PFSK-1 (cell line): Measurements from ENCODE around the gene MRM1.

Experiments used
- FOXP2 ChIP-seq: optimal IDR thresholded peaks from 2 replicates; pipeline ENCODE3; 2011; ENCODE audit warnings: borderline replicate concordance, control low read depth, inconsistent platforms; ENCODE audit not compliant: insufficient read depth; ENCODE audit errors: extremely low read length, extremely low read depth
- POLR2AphosphoS5 ChIP-seq: IDR thresholded peaks from 2 replicates; pipeline ENCODE4 v1.6.1; 2012; ENCODE audit warnings: low read depth, mild to moderate bottlenecking, control low read depth, low read length, moderate library complexity
- SIN3A ChIP-seq: IDR thresholded peaks from 2 replicates; pipeline ENCODE4 v1.6.1; 2012; ENCODE audit warnings: mild to moderate bottlenecking, low read length, moderate library complexity, borderline replicate concordance; ENCODE audit not compliant: insufficient read depth
- TAF1 ChIP-seq: IDR thresholded peaks from 2 replicates; pipeline ENCODE4 v1.6.1; 2012; ENCODE audit warnings: low read length, control low read depth, borderline replicate concordance; ENCODE audit not compliant: insufficient read depth
- TF ChIP-seq, protein P1 (sequence below), 2 experiments: IDR thresholded peaks; 2 replicates each; pipeline versions ENCODE4 v1.6.1 to v1.8.0; 2011 to 2012; ENCODE audit warnings: low read depth in 2 of 2, low read length in 2 of 2, control low read depth in 1 of 2, inconsistent platforms in 1 of 2, mild to moderate bottlenecking in 1 of 2, moderate library complexity in 1 of 2; ENCODE audit not compliant: insufficient read depth in 1 of 2

The MRM1 gene

DNA sequence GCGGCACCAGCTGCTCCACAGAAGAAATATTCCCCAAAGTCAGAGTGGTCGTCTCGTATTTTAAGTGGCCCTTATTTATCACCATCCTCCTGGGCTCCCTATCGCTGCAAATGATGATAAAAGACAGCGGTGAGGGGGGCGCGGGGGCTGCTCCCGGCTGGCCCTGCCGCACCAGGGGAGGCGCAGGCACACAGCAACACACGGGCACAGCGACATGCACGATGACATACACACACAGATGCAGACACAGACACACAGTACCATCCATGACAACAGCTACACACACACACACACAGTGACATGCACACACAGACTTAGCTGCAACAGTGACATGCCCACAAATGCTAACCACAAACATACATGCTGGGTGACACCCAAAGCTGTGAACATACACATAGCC, 52.5 kb downstream of the MRM1 start:
- TF ChIP-seq, protein P1, sequence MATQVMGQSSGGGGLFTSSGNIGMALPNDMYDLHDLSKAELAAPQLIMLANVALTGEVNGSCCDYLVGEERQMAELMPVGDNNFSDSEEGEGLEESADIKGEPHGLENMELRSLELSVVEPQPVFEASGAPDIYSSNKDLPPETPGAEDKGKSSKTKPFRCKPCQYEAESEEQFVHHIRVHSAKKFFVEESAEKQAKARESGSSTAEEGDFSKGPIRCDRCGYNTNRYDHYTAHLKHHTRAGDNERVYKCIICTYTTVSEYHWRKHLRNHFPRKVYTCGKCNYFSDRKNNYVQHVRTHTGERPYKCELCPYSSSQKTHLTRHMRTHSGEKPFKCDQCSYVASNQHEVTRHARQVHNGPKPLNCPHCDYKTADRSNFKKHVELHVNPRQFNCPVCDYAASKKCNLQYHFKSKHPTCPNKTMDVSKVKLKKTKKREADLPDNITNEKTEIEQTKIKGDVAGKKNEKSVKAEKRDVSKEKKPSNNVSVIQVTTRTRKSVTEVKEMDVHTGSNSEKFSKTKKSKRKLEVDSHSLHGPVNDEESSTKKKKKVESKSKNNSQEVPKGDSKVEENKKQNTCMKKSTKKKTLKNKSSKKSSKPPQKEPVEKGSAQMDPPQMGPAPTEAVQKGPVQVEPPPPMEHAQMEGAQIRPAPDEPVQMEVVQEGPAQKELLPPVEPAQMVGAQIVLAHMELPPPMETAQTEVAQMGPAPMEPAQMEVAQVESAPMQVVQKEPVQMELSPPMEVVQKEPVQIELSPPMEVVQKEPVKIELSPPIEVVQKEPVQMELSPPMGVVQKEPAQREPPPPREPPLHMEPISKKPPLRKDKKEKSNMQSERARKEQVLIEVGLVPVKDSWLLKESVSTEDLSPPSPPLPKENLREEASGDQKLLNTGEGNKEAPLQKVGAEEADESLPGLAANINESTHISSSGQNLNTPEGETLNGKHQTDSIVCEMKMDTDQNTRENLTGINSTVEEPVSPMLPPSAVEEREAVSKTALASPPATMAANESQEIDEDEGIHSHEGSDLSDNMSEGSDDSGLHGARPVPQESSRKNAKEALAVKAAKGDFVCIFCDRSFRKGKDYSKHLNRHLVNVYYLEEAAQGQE (IDR thresholded peaks at IDR 0.05; ENCODE audit: insufficient read depth in 1 of 2, low read depth in 2 of 2, low read length in 2 of 2), result no peak
- TF ChIP-seq POLR2AphosphoS5 (no peak), SIN3A (no peak), TAF1 (no peak), FOXP2 (no peak)

DNA sequence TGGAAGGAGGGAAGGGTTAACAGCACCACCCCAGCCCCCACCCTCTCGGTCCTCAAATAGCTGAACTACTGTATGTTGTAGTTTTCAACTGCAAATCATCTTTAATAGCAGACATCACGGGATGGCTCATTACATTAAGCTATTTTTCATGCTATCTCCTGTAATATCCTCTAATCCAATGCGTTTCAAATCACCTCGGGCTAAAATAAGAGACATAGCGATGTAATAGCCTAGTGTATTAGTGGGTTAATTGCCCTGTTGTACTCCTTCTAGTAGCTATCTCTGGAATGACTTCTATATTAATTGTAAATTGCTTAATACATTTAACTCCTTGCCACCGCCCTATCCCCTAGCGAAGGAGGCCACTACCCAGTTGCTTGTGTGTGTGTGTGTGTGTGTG, 54.3 kb downstream of the MRM1 start:
- TF ChIP-seq FOXP2 (no peak), POLR2AphosphoS5 (no peak), TAF1 (no peak), SIN3A (no peak)
- TF ChIP-seq, protein P1 (IDR thresholded peaks at IDR 0.05; ENCODE audit: insufficient read depth in 1 of 2, low read depth in 2 of 2, low read length in 2 of 2), result no peak

DNA sequence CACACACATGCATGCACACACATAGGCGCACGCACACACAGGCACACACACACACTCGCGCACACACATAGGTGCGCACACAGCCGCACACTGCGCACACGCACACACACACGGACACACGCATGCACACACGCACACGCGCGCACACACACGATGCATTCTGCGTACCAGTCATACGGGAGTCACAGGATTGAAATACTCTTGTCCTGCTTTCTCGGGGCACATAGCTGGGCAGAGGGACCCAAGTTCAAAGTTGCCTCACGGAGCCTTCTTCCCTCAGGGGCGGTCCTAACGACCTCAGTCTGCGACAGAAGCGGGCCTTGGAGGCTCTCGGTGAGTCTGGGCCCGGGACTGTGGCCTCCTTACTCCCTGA, 56.0 kb downstream of the MRM1 start:
- TF ChIP-seq FOXP2, result no peak
- TF ChIP-seq, protein P1 (IDR thresholded peaks at IDR 0.05; ENCODE audit: insufficient read depth in 1 of 2, low read depth in 2 of 2, low read length in 2 of 2), result no peak
- TF ChIP-seq POLR2AphosphoS5, result no peak
- no peak for TF ChIP-seq SIN3A
- no peak for TF ChIP-seq TAF1

DNA sequence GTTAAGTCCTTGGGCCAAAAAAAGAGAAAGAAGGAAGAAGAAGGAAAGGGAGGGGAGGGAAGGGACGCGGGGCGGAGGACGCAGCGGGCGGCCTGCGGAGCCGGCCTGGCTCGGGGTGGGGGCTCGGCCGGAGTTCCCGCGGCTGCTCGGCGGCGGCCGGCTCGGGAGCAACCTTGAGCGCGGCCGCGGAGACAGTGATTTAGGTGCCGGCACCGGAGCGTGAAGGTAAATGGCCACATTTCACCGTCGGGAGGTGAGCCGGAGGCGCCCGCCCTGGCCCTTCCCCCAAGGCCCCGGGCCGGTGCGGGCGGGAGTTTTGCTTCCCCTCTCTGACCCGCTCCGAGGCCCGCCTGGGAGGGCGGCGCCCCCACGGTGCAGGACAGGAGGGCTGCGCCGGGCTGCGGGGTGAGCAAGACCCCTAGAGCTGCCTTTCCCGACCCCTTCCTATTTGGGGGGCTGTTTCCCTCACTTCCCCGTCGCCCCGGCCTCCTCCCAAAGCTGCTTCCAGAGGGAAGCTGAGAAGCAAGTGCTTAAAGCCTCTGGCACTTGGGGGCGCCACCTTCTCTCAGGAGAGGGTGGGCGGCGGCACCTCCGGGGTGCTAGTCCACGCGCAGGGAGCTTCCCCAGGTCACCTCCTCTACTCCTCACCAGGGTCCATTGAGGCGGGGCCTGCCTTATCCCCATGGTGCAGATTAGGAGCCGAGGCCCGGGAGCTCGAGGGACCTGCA, 56.5 kb downstream of the MRM1 start:
- TF ChIP-seq, protein P1 (IDR thresholded peaks at IDR 0.05; ENCODE audit: insufficient read depth in 1 of 2, low read depth in 2 of 2, low read length in 2 of 2), result no peak
- TF ChIP-seq SIN3A (no peak), FOXP2 (no peak), TAF1 (no peak), POLR2AphosphoS5 (no peak)
